Activated CD8-positive, alpha-beta memory T cell treated with anti-CD3 and anti-CD28 coated beads, Interleukin-2, amount 50 U/mL, for 1 hour (primary cell): Measurements from ENCODE around the gene XRCC1.
"Not testable (repeated sequence)": the region's sequence is repeated elsewhere in the genome, so short reads cannot be mapped to it uniquely, and the experiment has no call there.

Source experiments
- DNase-seq: peaks from one replicate; pipeline ENCODE4 v3.0.0-alpha.2; 2020; ENCODE audit errors: extremely low read depth

XRCC1 gene

DNA sequence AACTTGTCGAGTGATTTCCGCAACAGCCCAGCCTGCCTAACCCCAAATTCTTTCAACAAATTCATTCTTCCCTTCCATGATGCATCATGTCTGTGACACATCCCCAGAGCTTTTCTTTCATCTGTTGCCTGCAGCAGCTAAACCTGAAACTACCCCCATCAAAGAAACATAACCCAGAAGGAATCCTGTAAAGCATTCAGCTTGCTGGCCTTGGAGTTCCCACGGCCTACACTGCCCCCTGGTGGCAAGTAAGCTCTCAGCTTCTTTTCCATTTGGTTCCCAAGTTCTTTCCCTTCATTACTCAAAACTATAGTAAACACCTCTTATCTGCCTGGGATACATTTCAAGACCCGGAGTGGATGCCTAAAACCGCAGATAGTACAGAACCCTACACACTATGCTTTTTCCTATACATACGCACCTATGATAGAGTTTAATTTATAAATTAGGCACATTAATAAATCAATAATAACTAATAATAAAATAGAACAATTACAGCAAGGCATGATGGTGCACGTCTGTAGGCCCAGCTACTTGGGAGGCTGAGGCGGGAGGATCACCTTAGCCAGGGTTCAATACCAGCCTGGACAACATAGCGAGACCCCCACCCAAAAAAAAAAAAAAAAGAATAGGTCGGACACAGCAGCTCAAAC is 55.8 kb downstream of the XRCC1 start:
- DNase-seq, result peak; percentile 68

DNA sequence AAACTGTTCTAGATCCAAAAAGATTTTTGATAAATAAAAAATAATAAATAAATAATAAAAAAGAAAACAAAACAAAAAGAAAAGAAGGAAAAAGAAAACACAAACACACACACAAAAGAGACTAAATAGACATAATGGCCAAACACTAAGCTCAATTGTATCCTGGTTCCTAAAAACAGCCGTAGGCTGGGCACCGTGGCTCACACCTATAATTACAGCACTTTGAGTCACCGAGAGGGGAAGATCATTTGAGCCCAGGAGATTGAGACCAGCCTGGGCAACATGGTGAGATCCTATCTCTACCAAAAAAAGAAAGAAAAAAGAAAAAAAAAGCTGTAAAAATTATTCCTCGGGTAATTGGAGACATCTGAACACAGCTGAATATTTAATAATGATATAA is 57.3 kb downstream of the XRCC1 start:
- DNase-seq, result no peak

DNA sequence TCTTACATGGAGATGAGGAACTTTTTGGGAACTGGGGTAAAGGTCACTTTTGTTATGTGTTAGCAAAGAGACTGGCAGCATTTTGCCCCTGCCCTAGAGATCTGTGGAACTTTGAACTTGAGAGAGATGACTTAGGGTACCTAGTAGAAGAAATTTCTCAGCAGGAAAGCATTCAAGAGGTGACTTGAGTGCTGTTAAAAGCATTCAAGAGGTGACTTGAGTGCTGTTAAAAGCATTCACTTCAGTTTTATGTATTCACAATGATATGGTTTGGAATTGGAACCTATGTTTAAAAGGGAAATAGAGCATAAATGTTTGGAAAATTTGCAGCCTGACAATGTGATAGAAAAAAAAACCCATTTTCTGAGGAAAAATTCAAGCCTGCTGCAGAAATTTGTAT is 62.9 kb downstream of the XRCC1 start:
- not testable (repeated sequence) for DNase-seq

DNA sequence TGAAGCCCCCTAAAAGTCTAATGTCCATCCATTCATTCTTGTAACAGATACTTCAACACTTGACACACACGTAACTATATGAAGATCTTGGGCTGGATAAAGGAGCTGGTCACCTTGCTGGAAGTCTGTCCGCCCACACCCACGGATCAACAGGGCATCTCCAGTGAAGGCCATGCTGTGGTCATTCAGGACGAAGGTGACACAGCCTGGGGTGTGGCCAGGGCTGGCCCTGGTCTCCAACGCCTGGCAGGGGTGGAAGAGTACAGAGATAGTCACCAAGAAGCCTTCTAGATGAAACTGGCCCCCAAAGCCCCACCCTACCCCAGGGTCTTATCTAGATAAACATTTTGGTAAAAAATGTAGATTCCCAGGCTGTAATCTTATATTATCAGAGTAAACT is 64.0 kb downstream of the XRCC1 start:
- no peak for DNase-seq

DNA sequence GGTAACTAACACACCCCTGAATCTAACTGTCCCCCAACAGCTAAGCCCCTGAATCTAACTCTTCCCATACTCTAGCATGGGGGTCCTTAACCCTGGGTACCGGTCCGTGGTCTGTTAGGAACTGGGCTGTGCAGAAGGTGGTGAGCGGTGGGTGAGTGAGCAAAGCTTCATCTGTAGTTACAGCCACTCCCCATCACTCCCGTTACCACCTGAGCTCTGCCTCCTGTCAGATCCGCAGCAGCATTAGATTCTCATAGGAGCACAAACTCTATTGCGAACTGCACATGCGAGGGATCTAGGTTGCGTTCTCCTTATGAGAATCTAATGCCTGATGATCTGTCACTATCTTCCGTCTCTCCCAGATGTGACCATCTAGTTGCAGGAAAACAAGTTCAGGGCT is 64.6 kb downstream of the XRCC1 start:
- DNase-seq, result no peak

DNA sequence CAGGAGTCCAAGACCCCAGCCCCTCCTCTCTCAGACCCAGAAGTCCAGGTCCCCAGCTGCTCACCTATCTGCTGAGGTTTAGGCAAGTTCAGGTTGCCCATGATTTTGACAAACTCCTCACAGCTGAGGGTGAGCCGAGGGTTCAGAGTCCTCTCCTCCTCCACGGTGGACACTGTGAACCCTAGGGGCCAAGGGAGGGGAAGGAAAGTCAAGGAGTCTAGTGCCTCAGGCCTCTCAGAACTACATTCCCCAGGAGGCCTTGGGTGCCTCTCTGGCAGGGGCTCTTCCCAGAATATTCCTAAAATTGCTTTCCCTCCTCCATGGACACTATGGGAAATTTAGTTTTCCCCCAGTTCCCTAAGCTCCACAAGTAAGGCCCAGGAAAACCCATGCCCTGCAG is 67.4 kb downstream of the XRCC1 start:
- DNase-seq, result no peak

DNA sequence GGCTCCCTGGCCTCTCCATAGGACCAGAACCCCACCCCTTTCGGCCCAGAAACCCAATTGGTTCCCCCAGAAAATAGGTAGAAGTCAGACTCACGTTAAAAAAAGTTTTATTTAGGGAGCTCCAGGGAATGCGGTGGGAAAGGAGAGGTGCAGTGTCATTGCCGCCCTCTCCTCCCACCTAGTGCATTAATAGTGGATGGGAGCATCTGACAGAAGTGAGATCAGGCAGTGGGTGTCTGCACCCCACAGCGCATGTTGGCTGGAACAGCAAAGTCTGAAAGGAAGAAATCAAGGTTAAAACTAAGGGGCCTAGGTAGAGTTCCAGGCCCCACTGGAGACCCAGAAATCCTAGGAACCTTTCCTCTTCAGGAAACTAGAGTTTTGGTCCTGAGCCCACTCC is 68.7 kb downstream of the XRCC1 start:
- DNase-seq, result no peak

DNA sequence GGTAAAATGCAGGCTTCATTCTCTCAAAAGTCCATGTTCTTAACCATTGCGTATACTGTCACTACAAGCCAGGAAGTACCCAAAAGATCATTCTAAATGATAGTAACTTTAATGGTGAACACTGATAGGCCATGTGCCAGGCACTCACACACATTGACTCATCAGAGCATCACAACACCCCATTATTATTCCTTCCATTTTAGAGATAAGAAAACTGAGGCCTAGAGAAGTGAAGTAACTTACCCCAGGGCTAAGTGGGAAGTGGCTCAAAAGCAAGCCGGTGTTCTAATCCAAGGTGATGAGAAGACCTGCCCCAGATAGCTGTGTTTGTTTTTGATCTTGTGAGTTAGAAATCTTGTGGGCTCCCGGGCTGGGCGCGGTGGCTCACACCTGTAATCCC is 69.4 kb downstream of the XRCC1 start:
- no peak for DNase-seq

DNA sequence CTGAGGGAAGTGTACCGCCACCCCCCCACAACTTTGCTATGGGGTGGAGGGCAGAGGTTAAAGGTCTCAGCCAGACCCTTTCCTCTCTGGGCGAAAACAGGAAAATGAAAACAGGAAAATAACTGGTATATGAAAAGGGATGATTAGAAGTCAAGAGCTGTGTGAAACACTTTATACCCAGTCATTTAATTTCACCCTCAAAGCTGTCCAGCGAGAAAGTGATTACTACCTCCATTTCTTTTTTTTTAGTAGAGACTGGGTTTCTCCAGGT is 70.2 kb downstream of the XRCC1 start:
- DNase-seq, result no peak

DNA sequence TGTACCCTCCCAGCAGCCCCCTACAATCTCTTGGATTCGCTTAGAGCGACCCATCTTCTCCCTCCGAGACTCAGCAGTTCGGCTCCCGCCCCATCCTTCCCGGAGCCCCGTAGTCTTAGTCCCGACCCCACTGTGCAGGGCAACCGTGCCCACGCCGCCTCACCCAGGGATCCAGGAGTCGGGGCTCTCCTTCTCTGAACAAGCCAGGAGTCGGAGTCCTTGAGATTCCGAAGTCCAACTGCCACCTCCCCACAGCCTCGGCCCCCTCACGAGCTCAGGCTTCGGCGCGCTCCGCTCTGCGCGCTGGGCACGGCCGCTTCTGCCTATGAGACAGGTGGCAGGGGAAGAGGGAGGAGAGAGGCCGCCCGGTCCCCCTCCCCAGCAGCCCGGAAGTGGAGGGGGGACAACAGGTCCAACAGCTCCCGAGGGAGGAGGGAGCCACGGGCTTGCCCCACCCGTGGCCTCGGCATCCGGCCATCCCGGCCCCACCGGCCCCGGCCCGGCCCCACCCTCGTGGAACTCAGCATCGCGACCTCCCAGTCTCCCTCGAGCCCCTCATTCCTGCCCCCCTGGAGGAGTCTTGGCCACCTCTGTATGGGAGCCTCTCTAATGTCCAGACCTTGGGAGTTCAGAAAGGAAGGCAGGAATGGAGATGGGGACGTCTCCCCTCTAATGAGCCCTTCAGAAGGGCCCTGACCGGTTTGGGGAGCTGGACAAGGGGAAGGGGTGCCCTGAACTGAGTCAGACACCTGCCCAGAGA is 70.7 kb downstream of the XRCC1 start, which contains the start of gene PHLDB3:
Gene PHLDB3 (minus strand): TSS at position 321 of the 760 bp plus-strand sequence. CDS start 628 bp downstream, outside the sequence.
- DNase-seq, result no peak

DNA sequence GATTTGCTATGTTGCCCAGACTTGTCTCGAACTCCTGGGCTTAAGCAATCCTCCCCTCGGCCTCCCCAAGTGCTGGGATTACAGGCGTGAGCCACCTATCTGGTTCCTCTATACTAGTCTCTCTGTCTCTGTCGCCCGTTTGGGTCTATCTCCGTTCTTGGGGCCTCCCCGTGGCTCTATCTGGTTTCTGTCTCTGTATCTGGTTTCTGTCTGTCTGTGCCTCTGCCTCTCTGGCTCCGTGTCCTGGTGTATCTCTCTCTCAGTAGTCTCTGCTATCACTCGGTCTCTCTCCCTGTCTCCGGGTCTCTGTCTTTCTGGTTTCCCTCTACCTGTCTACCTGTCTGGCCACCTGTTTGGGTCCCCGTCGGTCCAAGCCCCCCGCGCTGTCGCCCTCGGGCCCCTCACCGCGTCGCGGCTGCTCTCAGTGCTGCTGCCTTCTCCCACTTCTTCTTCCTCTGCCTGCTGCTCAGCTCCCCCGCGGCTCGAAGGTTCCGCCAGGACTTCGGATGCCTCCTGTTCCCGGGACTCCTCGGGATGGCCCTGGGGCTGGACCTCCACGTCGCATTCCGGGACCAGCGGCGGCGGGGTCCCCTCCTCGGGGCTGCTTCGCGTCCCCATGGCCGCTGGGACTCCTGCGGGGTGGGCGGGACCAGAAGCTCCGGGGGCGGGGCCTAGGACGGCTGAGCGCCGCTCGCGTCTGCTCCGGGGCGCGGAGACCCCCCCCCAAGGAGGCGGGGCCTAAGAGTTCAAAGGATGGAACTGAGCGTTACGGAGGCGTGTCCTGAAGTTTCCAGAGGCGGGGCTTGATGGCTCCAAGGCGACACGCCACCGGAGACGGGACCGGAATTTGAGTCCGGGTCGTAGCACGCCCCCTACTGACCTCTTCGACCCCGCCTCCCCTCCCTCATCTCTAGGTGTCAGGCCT is 71.6 kb downstream of the XRCC1 start:
- DNase-seq, result peak; percentile 95

DNA sequence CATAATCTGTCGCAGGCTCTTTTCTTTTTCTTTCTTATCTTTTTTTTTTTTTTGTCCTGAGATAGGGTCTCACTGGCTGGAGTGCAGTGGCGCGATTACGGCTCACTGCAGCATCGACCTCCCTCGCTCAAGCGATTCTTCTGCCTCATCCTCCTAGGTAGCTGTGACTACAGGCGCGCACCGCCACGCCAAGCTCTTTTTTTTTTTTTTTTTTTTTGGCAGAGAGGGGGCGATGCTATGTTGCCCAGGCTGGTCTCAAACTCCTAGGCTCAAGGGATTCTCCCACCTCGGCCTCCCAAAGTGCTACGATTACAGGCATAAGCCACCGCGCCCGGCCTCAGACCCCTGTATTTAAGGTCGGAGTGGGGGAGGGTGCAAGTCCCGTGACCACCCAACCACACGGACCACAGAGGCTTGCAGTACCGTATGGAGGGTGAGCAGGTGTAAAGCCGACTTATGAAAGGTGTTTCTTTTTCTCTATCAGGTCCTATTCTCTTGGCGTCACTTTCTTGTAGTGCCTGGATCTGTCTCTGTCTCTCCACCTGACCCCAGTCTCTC is 72.8 kb downstream of the XRCC1 start:
- no peak for DNase-seq

DNA sequence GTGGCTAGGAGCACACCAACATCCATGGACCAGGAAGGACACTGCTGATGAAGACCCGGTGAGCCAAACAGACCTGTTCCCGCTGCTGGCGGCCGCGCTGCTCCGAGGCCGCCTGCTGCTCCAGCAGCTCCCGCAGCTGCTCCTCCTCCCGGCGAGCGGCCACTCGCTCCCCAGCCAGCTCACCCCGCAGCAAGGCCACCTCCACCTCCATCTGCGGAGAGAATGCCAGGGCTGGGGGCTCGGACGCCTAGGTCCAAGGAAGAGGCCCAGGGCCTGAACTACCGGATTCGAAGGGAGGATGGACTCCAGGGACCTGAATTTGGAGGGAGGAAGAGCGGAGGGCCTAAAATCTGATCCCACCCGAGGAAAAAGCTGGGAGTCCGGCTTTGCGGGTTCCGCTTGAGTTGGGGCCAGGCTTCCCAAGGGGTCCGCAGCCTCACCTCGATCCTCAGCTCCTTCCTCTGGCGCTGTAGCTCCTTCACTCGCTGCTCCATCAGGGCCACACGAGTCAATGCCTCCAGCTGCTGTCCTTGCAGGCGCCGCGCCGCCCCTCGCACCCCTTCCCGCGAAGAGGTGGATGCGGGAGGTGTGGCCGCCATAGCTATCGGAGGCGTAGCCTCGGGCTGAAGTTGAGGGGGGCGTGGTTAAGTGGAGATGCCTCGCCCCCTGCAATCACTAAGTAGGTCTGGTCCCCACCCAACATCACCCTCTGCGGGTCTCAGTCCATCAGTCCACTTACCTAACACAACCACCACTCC is 73.5 kb downstream of the XRCC1 start:
- DNase-seq, result no peak

DNA sequence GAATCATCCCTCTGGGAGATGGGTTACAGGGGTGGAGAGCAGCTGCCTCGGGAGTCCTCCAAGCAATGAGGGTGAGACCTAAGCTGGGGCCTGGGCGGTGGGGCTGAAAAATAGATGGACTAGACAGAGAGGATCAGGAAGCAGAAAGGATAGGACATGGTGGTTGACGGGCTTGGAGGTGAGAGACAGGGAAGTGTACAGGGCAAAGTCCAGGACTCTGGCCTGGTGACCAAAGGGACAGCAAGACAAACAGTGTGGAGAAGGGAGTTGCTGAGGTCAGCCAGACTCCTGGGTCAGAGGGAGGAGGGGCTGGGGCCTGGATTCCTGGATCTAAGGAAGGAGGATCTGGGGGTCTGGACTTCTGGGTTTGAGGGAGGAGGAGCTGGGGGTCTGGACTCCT is 76.3 kb downstream of the XRCC1 start:
- no peak for DNase-seq

DNA sequence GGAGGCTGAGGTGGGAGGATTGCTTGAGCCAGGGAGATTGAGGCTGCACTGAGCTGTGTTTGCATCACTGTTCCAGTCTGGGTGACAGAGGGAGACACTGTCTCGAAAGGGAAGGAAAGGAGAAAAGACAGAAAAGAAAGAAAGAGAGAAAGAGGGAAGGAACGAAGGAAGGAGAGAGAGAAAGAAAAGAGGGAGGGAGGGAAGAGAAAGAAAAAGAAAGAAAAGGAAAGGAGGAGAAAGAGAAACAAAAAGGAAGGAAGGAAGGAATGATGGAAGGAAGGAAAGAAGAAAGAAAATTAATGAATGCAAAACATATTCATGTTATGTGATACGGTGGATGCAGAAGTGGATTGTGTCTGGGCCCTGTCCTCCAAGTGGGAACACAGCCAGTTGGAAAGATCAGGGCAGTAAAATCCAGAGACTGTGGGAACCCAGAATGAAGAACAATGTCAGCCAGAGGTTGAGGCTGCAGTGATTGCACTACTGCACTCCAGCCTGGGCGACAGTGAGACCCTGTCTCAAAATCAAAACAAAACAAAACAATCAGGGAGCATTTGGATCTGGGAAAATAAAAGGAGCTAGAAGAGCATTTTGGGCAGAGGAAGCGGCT is 77.0 kb downstream of the XRCC1 start:
- no peak for DNase-seq

DNA sequence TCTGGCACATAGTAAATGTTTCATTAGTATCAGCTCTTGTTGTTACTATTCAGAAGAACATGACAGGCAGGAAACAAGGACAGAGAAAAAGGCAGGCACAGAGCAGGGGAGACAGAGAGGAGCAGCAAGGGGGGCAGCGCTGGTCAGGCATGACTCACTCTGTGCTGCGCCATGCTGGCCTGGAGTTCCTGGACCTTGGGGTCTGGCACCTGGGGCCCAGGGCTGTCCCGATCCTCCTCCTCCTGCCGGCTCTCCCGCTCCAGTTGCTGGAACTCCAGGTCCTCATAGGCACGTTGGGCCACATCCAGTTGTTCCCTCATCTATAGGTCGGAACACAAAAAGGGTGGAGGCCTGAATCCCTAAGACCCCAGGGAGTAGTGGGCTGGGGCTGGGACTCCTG is 78.4 kb downstream of the XRCC1 start:
- no peak for DNase-seq

DNA sequence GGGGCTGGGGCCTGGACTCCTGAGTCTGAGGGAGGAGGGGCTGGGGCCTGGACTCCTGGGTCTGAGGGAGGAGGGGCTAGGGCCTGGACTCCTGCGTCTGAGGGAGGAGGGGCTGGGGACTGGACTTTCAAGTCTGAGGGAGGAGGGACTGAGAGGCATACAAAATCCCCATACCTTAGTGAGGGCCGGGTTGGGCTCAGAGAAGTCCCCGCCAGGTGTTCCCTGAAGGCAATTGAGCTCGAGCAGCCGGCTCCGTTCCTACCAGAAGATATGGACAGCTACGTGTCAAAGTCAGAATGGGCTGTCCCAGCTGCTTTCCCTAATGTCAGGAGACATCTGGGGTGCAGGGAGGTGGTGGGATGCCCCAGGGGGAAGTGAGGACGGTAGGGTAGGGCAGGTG is 80.2 kb downstream of the XRCC1 start:
- no peak for DNase-seq
